Midbrain (tissue), 1 donor: ENCODE data around the gene FA2H.

ENCODE experiments used
- DNase-seq: peaks from one replicate; lab custom pipeline; 2025; lab: John Stamatoyannopoulos, UW

Gene FA2H

DNA sequence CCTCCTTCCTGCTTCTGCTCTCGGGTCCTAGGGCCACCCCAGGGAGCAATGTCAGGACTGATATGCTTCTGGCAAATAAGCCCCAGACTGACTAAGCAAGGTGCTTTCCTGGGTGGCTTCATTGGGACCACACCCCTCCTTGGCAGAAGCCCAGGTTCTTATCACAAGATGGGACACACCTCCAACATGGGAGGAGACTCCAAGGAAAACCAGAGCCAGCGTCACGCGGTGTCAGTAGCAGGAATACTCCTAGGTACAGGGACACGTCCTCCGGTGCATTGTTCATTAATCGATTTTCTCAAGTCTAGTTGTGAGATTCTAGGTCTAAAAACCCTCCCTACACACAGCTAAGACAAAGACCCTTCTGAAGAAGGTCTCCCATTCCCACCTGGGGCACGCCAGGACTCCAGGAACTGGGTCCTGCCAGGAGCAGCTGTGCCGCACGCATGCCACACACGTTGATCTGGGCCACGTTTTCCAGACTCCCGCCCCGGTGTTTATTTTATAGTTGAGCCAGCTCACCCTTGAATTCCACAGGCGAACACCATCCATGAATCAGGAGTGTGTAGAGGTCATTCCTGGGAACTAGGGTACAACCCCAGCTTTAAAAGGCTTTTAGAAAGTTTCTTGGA is 30.8 kb downstream of the FA2H start:
- DNase-seq: no peak

DNA sequence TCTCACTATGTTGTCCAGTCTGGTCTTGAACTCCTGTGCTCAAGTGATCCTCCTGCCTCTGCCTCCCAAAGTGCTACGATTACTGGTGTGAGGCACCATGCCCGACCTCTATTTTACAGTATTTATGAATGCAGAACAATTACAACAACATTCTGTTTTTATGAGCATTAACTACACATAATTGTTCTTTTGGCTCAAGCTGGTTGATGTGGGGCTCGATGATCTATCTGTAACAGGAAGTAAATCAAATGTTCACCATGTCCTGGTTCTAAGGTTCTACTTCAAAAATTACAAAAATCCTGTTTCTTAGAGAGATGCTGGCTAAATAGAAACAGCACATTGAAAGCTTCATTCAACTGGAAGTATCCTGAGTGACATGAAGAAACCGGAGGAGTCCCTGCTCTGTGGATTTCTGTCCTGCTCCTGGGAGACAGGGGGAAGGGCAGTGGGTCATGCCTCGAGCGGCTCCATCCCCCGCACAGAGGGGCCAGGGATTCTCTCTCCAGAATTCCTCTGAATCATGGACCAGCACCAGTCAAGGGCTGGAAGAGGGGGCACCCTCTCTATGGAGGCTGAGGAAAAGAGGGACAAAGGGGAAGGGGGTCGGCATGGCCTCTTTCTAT is 31.5 kb downstream of the FA2H start:
- DNase-seq: no peak

DNA sequence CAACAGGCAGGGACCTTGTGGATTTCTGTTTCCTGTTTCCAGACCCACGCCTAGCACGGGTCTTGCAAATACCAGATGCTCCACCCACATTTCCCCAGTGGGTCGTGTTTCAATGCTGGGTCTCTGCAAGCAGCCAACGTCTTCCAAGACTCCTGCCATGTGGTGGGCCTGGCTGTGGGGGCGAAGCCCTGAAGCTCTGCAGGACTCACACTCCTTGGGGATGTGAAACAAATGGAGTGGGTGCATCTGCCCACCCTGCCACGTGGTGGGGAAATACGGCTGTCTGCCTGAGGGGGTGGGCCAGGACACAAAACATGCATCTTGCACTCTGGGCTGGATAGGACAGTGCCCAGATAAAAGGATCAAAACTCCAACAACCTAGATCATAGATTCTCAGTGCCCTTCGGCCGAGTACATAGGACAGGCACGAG is 32.6 kb downstream of the FA2H start:
- no peak for DNase-seq

DNA sequence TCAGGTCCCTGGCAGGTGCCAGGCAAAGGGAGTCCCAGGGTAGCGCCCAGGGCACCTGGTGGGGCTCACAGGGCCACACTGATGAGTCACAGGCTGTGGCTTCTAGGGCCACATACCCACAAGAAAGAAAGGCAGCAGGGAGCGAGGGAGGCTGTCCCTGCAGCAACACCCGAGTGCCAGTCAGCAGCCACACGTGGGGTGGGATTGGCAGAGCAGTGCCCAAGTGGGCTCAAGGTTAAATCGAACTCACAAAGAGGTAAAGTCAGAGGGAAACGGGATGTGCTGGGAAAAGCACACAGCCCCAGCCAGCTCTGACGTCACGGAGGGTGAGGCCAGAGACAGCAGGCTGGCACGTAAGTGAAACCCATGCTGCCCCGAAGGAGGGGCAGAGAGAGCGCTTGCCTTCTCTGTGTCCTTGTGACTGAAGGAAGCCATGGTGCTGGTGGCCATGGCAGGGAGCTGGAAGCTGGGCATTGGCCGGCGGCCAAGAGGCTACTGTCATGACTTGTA is 33.8 kb downstream of the FA2H start:
- DNase-seq: peak; percentile 82

DNA sequence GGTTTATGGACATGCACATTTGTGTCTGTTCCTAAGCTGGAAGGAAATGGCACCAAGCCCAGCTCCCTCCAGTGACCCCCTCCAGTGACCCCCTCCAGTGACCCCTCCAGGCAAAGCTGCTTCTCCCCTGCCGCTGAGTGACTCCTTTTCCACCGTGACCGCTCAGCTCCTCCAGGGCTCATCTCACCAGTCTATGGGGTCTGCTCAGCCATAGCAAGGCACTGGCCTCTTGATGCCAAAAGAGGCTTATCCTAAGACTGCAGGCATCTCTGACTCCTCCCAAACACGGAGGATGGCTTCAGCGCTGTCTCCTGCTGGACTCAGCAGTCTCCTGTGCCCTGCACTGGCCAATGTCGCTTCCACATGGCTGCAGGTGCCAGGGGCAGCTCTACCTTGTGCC is 35.3 kb downstream of the FA2H start:
- no peak for DNase-seq

DNA sequence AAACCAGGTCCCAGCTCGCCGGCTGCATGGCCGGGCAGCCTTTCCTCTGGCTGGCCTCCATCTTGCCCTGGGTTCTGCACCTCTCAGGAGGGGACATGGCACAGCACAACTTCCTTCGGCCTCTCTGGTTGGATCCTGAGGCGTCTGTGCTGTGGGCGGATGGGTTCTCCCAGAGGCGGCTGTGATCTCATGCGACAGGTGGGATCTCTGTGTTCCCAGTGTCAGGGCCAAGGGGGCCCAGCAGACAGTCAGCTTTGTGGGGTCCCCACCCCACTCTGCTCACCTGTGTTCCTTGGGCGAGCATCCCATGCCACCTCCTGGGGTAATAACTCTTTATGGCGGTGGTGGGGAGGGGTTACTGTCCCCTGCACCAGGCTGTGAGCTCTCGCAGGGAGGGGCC is 35.8 kb downstream of the FA2H start:
- DNase-seq: no peak

DNA sequence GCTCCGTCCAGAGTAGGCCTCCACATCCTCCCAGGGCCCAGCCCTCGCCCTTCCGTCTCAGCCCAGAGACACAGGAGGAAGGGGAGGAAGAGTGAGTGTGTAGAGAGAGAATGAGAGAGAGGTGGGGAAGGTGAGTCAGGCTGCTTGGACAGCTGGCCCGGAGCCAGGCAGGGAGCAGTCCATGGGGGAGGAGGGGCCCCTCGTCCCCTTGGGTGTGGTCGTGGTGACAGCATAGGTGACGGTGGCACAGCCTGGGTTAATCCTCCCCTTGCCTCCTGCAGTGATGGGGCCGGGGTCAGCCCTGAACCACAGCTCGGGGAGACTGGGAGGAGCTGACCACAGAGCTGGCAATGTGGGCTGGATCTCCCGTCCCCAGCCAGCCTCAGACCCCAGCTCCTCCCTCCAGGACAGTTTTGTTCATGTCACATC is 36.5 kb downstream of the FA2H start:
- DNase-seq: no peak

DNA sequence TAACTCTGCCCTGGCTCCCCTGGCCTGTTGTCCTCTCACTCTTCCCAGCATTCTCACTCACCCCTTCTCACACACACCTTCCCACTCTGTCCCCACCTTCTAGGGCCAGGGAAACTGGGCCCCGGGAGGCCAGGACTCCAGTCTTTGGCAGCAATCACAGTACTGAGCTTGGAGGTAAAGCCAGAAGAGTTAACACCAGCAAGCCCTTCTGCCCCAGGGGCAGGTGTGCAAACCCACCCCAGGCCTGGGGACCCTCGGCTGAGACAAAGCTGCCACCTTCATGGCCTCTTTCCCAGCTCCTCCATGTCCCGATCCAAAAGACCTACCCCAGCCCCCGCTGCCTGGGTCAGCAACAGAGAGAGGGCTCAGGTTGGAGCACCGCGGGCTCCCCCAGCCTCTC is 37.1 kb downstream of the FA2H start:
- DNase-seq: no peak

DNA sequence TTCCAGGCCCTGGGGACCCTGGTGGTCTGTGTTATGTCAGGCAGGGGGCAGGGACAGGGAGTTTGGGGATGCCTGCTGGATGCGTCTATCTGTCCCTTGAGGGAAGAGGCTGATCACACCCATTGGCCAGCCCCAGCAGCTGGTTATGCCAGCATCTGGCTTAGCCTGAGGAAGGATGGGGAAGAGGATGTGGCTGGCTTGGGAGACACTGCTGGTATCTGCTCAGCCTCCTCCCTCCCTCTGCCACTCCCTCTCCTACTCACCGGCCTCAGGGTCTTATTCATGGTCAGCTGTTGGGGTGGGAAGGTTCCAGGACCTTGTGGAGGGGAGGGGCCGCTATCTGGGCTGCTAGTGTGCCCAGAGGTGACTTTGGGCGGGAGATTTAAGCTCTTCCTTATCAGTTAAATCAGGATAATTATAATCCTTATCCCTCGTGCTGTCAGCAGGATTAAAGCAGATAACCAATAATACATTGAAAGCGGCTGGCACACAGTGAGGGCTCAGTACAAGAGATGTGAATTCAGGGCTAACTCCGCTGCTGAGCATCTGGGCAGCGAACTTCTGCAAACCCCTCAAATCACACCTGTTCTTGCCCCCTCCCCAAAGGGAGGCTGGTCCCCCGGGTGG is 38.0 kb downstream of the FA2H start:
- DNase-seq: no peak

DNA sequence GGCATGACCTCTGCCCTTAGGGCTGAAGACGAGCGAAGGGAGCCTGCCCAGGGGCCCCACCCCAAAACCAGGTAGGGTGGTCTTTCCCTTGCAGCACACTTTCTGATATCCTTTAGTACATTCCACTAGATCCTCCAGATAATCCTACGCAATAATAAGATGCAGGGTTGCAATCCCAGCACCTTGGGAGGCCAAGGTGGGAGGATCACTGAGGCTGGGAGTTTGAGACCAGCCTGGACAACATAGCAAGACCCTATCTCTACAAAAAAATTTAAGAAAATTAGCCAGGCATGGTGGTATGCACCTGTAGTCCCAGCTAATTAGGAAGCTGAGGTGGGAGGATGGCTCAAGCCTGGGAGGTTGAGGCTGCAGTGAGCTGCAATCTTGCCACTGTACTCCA is 39.1 kb downstream of the FA2H start:
- DNase-seq: no peak

DNA sequence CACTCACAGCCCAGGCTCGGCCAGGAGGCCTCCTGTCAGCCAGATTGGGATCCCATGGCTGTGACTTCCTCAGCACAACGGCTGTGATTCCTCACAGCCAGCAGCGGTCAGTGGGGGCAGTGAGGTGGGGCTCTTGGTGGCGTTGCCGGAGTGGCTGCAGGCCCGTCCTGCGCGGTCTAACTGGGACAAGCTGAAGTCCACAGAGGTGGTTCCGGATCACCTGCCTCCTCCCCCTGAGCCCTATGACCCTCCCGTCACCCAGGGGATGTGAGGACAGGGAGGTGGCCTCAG is 39.5 kb downstream of the FA2H start:
- no peak for DNase-seq

DNA sequence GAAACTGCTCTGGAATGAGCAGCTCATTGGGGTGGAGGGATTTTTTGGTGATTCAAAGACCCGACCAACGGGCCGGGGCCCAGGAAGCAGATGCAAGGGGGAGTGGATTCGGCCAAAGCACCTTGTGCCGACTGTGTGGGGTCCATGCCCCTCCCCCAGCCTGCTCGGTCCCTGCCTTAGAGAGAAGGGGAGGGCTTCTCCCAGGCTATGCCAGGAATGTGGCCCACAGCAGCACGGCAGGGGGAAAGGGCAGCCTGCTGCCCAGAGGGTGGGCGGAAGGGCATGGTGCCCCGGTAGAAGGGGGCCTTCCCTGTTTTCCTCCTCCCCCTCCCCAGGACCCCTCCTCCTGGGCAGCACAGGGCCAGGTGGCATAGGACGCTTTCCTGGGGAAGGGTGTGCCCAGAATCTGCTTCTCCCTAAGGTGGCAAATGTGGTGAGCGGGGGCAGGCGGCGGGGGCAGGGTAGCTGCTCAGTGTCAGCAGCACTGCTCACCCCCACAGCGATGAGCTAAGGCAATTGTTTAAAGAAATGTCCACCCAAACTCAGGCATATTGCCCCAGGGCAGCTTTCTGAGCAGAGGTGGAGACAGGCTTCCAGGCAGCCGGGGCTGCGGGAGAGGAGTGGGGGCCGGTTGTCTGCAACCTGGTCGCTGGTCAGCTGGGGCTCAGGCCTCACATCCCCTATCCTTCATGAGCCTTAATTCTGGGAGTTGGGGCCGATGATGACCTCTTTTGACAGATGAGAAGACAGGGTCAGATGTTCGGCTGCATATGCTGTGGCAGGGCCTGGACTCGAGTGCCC is 40.1 kb downstream of the FA2H start:
- no peak for DNase-seq

DNA sequence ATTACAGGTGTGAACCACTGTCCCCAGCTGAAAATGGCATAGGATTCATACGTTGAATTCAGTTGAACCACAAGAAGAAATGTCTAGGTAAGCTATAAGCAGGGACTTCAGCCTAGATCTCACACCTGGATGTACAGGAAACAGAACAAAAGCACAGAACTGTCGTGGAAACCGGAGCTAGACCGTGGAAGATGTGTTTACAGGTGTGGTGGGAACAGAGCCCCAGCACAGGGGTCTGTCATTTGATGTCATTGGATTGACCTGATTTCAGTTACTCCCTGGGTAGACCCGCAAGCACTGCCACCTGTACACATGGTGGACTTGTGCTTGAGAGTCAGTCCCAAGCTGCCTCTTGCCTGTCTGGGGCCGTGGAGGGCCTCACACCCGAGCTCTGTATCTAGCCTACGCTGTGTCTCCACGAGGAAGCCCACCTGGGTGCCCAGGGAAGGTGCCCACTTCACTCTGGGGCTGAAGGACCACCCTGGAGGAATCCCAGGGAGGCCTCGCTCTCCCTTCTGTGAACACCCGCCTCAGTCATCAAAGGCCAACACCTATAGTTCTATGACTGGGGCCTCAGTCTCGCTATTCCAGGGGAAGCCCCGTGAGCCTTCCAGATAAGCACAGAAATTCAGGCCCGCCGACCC is 41.8 kb downstream of the FA2H start:
- DNase-seq: no peak

DNA sequence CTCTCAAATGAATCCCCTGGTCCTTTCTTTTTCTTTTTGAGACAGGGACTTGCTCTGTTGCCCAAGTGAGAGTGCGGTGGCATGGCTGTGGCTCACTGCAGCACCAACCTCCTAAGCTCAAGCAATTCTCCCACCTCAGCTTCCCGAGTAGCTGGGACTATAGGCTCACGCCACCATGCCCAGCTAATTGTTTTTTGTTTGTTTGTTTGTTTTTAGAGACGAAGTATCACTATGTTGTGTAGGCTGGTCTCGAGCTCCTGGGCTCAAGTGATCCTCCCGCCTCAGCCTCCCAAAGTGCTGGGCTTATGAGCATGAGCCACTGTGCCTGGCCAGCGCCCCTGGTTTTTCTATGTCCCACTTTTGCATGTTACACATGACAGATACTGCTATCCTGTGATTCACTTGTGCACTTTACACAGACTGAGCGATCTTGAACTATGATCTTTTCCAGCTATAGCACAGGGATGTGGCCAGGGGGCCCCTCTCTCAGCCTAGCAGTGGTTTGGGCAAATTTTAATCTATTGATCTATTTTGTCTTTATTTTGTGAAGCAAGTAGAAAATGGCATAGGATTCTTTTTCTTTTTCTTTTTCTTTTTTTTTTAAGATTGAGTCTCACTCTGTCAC is 42.7 kb downstream of the FA2H start:
- no peak for DNase-seq

DNA sequence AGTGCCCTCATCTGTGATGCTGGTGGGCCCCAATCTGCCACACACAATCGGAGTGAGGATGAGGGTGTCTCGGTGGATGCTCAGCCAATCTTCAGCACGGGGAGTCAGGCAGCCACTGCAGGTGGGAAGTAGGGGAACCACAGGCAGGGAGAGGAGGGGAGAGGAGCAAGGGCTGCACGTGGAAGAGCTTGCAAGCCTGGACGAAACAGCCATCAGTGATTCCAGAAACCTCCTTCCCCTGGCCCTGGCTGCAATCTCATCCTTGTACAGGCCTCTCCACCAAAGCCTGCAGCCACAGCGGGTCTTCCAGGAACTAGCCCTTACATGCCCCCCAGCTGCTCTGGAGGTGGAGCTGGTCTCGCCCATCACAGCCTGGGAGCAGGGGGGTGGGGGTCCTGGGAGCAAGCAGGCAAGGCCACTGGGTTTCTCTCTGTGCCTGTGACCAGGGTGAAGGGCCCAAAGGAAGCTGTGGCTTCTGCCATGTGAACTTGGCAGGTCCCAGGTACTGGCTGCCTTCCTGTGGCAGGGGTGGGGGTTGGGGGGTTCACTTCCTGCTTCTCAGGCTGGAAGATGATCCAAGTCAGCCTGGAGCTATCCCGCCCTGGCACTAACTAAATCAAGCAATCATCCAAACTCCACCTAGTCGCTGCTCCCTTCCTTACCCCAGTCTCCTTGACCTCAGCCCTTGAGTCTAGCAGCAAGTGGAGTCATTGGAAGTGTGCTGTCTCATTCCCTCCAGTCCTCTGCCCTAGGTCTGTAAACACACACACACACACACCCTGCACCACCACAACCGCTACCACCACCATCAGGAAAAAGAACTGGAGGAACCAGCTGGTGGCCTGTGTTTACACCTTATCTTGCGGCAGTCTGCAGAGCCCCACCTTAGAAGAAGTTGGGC is 44.6 kb downstream of the FA2H start:
- DNase-seq: no peak

DNA sequence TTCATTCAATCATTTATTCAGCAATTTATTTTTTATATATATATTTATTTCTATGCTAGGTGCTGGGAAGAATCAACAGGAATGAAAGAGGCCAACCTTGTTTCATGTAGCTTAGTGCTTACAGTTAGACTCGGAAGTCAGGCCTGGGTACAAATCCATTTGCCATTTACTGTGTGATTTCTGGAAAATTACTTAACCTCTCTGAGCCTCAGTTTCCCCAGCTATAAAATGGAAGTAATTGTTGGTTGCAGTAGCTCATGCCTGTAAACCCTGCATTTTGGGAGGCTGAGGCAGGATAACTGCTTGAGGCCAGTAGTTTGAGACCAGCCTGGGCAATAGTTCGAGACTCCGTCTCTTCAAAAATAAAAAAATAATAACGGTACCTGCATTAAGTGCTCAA is 46.7 kb downstream of the FA2H start:
- DNase-seq: no peak

DNA sequence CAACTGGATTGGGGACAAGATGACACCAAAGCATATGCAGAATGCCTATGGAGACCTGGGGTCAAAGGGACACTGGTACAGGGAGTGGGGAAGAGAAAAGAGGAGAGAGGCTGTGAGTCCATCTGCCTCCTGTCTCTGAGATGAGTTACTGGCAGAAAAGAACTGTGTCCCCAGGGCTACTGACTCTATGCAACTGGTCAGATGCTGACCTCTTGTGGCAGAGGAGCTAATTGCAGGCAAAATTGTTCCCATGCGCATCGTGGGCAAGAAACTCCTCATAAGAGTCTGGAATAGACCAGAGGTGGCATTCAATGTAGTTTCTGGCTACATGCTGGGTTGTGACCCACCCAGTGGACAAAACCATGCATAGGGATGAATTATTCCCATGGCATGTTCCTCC is 47.9 kb downstream of the FA2H start:
- no peak for DNase-seq

DNA sequence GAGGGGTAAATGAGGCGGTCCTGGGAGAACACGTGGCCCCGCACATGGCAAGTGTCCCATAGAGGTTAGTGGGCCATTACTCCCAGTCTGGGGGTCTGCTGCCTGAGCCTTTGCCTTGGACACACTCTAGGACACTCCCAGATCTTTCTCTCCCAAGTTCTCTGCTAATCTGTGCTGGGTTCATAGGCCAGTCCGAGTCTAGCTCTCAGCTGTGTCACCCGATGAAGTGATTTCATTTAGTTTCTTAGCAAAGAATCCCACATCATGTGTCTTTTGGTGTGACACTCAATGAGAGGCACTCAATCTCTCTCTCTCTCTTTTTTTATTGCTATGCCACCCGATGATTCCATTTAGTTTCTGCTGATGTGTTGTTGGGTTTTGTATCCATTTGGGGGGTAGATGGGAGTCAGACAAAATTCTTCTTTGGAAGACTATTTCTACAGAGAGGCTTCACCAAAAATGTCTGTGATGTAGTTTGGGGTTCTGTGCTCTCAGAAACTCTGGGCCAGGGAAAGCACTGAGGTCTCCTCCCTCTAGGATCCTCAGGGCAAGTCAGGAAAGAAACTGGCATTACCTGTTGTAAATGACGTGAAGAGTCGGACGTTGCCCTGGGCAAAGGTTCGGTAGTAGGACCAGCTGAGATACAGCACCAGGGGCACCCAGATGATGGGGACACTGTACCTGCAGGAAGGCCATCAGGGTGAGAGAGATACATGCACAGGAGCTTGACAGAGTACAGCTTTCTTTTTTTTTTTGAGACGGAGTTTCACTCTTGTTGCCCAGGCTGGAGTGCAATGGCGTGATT is 48.8 kb downstream of the FA2H start:
- no peak for DNase-seq

DNA sequence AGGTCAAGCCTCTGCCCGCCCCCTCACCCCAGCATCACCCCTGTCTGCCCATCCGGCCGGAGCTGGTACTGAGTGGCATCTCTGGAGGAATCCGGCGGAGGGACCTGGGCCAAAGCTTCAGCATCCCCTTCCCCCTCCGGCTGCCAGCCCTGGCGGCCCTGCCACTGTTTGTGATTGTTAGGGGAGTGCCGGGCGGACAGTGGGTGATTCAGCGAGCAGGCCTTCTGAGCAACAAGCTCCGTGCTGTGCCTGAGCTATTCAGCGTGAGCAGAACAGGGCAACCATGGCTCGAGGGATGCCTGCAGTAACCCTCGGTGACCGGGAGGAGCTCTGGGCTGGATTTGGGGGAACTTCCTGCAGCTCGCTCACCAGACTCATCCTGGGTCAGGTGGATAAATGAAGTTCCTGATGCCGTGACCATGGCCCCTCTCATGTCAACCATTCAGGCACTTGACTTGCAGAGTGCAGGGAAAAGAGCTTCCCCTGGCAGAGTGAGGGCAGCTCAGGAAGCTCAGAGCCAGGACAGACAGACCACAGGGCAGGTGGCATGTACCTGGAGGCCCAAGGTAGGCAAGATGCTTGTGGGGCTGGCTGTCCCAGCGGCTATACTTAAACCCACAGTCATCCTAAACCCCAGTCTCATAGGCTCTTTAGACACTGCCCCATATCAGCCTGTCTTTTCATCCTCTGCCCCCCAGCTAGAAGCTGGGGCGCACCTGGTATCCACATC is 49.6 kb downstream of the FA2H start:
- DNase-seq: peak; percentile 94
